Gastrocnemius medialis (tissue), 4 donors: ENCODE measurements around the gene MRPL30. TPM values are rescaled to one million over a fixed set of nuclear protein-coding genes. Genes with fewer than 3 reads are reported as not detected.
A peak's percentile ranks its signal among the peaks of the same experiment; 100 is the strongest.

ENCODE experiments used
- ATAC-seq, 2 donors: fragments of 150-250 bp; one replicate each; pipeline ENCODE4 v1.9.1; 2016
- DNase-seq, 2 donors: peaks; one replicate each; pipeline ENCODE4 v3.0.0-alpha.2; 2019
- H3K27ac ChIP-seq, 4 donors: fragments of 200-600 bp; sonication (generic); 1 replicate in 1 of 4; 2 replicates in 3 of 4; pipeline ENCODE4 v1.5.1; 2016 to 2018; ENCODE audit warnings: mild to moderate bottlenecking in 2 of 4, moderate library complexity in 1 of 4
- H3K27me3 ChIP-seq, 3 donors: fragments of 200-600 bp; sonication (generic) in 2 of 3; 1 replicate in 1 of 3; 2 replicates in 2 of 3; pipeline versions ENCODE4 v1.5.1 to v1.6.0; 2016 to 2019; ENCODE audit warnings: mild to moderate bottlenecking in 1 of 3, moderate library complexity in 1 of 3
- H3K36me3 ChIP-seq, 2 donors: fragments of 200-600 bp; sonication (generic) in 1 of 2; one replicate each; pipeline ENCODE4 v1.5.1; 2017 to 2018
- H3K4me1 ChIP-seq, 2 donors: fragments of 200-600 bp; sonication (generic) in 1 of 2; one replicate each; pipeline ENCODE4 v1.5.1; 2016 to 2017; ENCODE audit warnings: mild to moderate bottlenecking in 2 of 2
- H3K4me3 ChIP-seq, 4 donors: fragments of 200-600 bp; sonication (generic) in 3 of 4; 1 replicate in 1 of 4; 2 replicates in 3 of 4; pipeline ENCODE4 v1.5.1; 2016 to 2019; ENCODE audit warnings: mild to moderate bottlenecking in 2 of 4
- H3K9me3 ChIP-seq, 3 donors: fragments of 200-600 bp; sonication (generic) in 2 of 3; 1 replicate in 1 of 3; 2 replicates in 2 of 3; pipeline ENCODE4 v1.5.1; 2016 to 2019
- CTCF ChIP-seq, 5 experiments: fragments of 450-650 bp in 3 of 5; fragments of 200-600 bp in 2 of 5; sonication (generic) in 2 of 5; IDR thresholded peaks in 4 of 5; conservative IDR thresholded peaks in 1 of 5; 1 replicate in 4 of 5; 2 replicates in 1 of 5; pipeline ENCODE4 v1.5.1; 2016 to 2019; ENCODE audit warnings: antibody characterized with exemption in 5 of 5, mild to moderate bottlenecking in 3 of 5, moderate library complexity in 3 of 5
- POLR2A ChIP-seq, 2 donors: fragments of 450-650 bp; IDR thresholded peaks; one replicate each; pipeline ENCODE4 v1.6.1; 2017; ENCODE audit warnings: antibody characterized with exemption in 2 of 2, mild to moderate bottlenecking in 2 of 2, moderate library complexity in 2 of 2
- in situ Hi-C, 4 donors: fragments of 200-750 bp; cut with MboI; loops; one replicate each; pipeline versions ENCODE4 v1.15.0 to v1.8.0; 2017; ENCODE audit warnings: low sequenced_read_pairs in 4 of 4
- intact Hi-C: fragments of 100-400 bp; cut with DNase I; formaldehyde crosslinking; loops from one replicate; pipeline ENCODE4 v1.15.1; 2023; ENCODE audit warnings: low total_unique reads
- total RNA-seq, 4 donors: library from RNA; depleted of rRNA; stranded (reverse); fragments of >200 nt; gene quantifications; one replicate each; pipeline versions ENCODE4 v1.1.0 to v1.2.3, GENCODE V29; 2016

Gene MRPL30
- total RNA-seq, 4 donors from 2014 or later, result 29.3 to 43.4 (median 35.5) TPM

GRCh38 chr2:99153921-99154604 lies 26.9 kb upstream of the MRPL30 start:
- in situ Hi-C loops, result no loop called here
- peaks cover 0 to 6% of the 10 kb centered on the region in 2 donors for H3K36me3 ChIP-seq

GRCh38 chr2:99154643-99155536 lies 26.1 kb upstream of the MRPL30 start, which contains the start of the genes LIPT1 and TSGA10:
TSS of gene LIPT1 (plus strand) at chr2:99154967. CDS start at chr2:99161958, 6,991 bp downstream.
TSS of gene TSGA10 (minus strand) at chr2:99154942. CDS start at chr2:99109439, 45,503 bp downstream.
- Histone ChIP-seq H3K4me3 (peak within 1 kb of the TSS; percentile 61 to 92 (median 86)), H3K9me3 (no peaks in the 10 kb centered on the region), H3K27ac (peak within 1 kb of the TSS; percentile 86 to 99 (median 94)), H3K27me3 (no peaks in the 10 kb centered on the region), H3K4me1 (peaks cover 20 to 36% of the 10 kb centered on the region in 2 donors), H3K36me3 (peaks cover 0 to 14% of the 10 kb centered on the region in 2 donors)
- TF ChIP-seq CTCF (IDR thresholded peaks at IDR 0.05 in 4 of 5, conservative IDR thresholded peaks at IDR 0.05 in 1 of 5) (peak in 3 of 5 experiments; percentile 13 to 26 (median 13)), POLR2A (IDR thresholded peaks at IDR 0.05) (peak; percentile 89 to 93)
- intact Hi-C loops, result loop anchor here (1.0 to 10.0 kb wide), 5 partner anchors 14 to 550 kb away; partner anchors contain the start of genes C2orf15, COA5, EIF5B and MGAT4A
- ATAC-seq, result peak; percentile 96 to 98
- in situ Hi-C loops, result no loop called here
- peak; percentile 90 to 93 for DNase-seq

More at GRCh38 chr2:99153921-99154604, 26.9 kb upstream of the MRPL30 start:
- H3K27me3 ChIP-seq, result no peaks in the 10 kb centered on the region
- H3K4me1 ChIP-seq, result peaks cover 20 to 36% of the 10 kb centered on the region in 2 donors
- no peaks in the 10 kb centered on the region for H3K9me3 ChIP-seq
- intact Hi-C loops, result loop anchor here (1.0 to 10.0 kb wide), 5 partner anchors 13 to 549 kb away; partner anchors contain the start of genes C2orf15, COA5, EIF5B and MGAT4A
- ATAC-seq (peak; percentile 46 to 52), DNase-seq (peak in 1 of 2 donors; percentile 28)
- H3K4me3 ChIP-seq, result peak overlapping the region; percentile 61 to 92 (median 86)
- no peak for TF ChIP-seq CTCF (IDR thresholded peaks at IDR 0.05 in 4 of 5, conservative IDR thresholded peaks at IDR 0.05 in 1 of 5)
- TF ChIP-seq POLR2A (IDR thresholded peaks at IDR 0.05), result no peak
- peak overlapping the region; percentile 86 to 99 (median 94) for H3K27ac ChIP-seq

GRCh38 chr2:99156891-99157290 lies 24.1 kb upstream of the MRPL30 start:
- no peak overlapping the region for H3K4me3 ChIP-seq

More at GRCh38 chr2:99156891-99157290, 24.1 kb upstream of the MRPL30 start:
- ATAC-seq, result no peak
- intact Hi-C loops (loop anchor here (10.0 kb wide), 2 partner anchors 422 to 552 kb away; partner anchors contain the start of genes COA5, MGAT4A and UNC50), in situ Hi-C loops (no loop called here)
- Histone ChIP-seq H3K27ac (no peak overlapping the region), H3K27me3 (no peaks in the 10 kb centered on the region), H3K36me3 (peaks cover 0 to 14% of the 10 kb centered on the region in 2 donors), H3K9me3 (no peaks in the 10 kb centered on the region), H3K4me1 (peaks cover 20 to 31% of the 10 kb centered on the region in 2 donors)
- no peak for TF ChIP-seq POLR2A (IDR thresholded peaks at IDR 0.05)
- TF ChIP-seq CTCF (IDR thresholded peaks at IDR 0.05 in 4 of 5, conservative IDR thresholded peaks at IDR 0.05 in 1 of 5), result no peak
- no peak for DNase-seq
